G401 (cell line): ENCODE measurements around the gene SH3PXD2A. TPM values are rescaled to one million over a fixed set of nuclear protein-coding genes. Genes with fewer than 3 reads are reported as not detected.
A peak's percentile ranks its signal among the peaks of the same experiment; 100 is the strongest.

ENCODE experiments used
- DNase-seq: peaks from one replicate; pipeline ENCODE4 v3.0.0-alpha.2; 2015; ENCODE audit warnings: low spot score
- in situ Hi-C: cut with HindIII; loops from 2 replicates; pipeline ENCODE4 v1.10.0; 2016; ENCODE audit warnings: low sequenced_read_pairs, mixed read lengths
- total RNA-seq: library from RNA; depleted of rRNA; stranded (reverse); fragments of >200 nt; shearing (Covaris generic); gene quantifications from 2 replicates; pipeline ENCODE4 v1.2.3, GENCODE V29; 2014; rRNA removed

Gene SH3PXD2A
- total RNA-seq, result 11.0 and 19.1 TPM in 2 replicates

- no peak for DNase-seq
- in situ Hi-C loops, result no loop called here
Observed at GRCh38 chr10:103855424-103855823, at the start of gene SH3PXD2A. Gene SH3PXD2A, minus strand, starts transcription at chr10:103855576. Its CDS starts 310 bp downstream, at chr10:103855266.

DNA sequence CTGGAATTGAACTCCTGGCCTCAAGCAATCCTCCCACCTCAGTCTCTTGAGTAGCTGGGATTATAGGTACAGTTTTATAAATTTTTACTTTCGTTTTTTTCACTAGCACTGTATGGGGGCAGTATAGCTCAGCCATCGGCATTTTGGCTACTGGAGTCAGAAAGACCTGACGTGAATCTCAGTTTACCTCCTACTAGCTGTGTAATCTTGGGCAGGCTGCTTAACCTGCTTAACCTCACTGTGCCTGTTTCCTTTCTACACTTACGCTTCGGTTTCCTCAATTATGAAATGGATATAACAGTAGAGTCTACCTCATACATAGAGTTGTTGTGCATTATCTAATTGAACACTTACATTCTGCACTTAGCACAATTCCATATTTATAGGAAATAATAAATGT is 45.9 kb upstream of the SH3PXD2A start:
- no peak for DNase-seq

GRCh38 chr10:103899312-103899711 is 43.9 kb upstream of the SH3PXD2A start:
- DNase-seq, result no peak
- in situ Hi-C loops, result no loop called here

More for the DNA sequence above, 45.9 kb upstream of the SH3PXD2A start:
- in situ Hi-C loops, result no loop called here

GRCh38 chr10:103897241-103897774 is 41.9 kb upstream of the SH3PXD2A start:
- in situ Hi-C loops, result no loop called here
- no peak for DNase-seq

DNA sequence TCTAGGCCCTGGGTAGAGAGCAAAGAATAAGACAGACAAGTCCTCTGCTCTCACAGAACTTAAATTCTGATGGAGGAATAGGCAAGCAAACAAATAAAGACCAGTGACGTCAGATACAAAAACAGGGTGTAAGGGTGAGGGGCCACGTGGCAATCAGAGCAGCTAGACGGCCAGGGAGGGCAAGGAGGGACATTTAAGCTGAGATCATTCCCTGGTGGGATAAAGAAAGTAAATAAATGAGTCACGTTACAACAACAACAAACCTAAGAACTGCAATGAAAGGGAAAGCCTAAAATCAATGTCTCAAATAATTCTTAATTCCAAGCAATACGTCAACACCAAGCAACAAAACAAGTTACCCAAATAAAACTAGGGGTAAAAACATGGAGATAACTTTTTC is 40.8 kb upstream of the SH3PXD2A start:
- in situ Hi-C loops, result no loop called here
- DNase-seq, result no peak

DNA sequence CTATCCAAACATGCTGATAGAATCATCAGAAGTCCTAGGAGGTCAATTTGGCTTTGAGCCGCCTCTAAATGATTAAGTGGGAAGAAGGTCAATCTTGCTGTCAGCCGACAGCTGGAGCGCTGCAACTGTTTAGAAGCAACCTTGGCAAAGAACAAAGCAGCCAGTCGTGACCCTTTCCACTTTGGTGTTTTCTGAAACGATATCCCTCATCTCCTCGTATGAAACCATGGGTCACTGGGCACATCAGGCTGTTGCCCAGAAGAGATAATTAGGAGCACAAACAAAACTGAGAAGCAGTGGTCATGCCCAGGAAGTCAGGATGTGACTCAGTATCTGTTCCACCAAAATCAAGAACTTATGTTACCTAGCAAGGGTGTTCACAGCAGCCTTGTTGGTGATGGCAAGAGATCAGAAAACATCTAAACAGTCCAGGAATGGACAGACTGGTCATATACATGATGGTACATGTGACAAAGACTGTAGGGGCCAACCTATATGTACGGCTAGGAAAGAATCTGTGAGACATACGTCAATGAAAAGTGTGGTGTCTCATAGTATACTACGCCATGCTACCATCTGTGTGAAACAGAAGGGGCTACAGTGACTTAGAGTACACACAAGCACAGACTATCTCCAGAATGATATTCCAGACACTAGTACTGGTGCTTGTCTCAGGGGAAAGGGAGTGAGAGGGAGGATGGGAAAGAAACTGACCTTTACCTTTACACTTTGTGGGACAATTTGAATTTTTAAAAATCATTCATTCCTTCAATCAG is 40.2 kb upstream of the SH3PXD2A start:
- in situ Hi-C loops, result no loop called here
- DNase-seq, result no peak

DNA sequence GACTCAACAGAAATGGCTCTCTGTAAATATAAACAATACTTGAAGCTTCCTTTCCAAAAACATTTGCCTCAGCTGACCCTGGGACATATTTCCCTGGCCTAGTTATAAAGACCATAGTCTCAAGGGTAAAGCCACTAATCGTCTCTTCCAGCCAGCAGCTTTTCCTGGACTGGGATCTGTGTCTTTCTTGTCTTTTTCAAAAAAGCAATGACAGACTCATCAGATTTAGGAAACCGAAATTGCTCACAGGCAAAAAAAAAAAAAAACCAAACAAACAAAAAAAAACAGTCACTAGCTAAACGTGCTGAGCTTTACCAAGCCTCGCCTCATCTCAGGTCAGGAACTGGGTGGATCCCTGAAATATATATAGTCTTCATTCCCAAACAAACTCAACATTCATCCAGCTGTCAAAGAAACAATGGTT is 39.1 kb upstream of the SH3PXD2A start:
- in situ Hi-C loops, result no loop called here
- no peak for DNase-seq

GRCh38 chr10:103893817-103894216 is 38.4 kb upstream of the SH3PXD2A start:
- in situ Hi-C loops, result no loop called here
- DNase-seq, result no peak

GRCh38 chr10:103892181-103892580 is 36.8 kb upstream of the SH3PXD2A start:
- no peak for DNase-seq
- in situ Hi-C loops, result no loop called here

DNA sequence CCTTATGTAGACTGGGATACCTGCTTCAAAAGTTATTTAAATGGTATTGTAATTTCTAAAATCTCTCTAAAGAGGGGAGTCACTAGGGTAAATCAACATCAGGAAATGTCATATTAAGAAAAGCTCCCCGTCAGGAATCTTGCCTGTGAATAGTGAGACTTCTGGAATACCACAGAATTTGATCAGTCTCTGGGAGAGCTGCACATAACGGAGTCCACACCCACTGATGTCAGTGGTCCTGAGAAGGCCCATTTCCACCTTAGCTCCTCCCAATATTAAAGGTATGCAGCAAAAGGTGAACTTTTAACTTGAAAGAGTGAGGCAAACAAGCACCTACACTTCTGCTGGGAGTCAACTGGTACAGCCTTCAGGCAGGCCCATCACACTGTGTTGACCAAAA is 35.3 kb upstream of the SH3PXD2A start:
- in situ Hi-C loops, result no loop called here
- no peak for DNase-seq

- in situ Hi-C loops, result no loop called here
- no peak for DNase-seq
Observed at GRCh38 chr10:103890194-103890658, 34.9 kb upstream of the SH3PXD2A start.

DNA sequence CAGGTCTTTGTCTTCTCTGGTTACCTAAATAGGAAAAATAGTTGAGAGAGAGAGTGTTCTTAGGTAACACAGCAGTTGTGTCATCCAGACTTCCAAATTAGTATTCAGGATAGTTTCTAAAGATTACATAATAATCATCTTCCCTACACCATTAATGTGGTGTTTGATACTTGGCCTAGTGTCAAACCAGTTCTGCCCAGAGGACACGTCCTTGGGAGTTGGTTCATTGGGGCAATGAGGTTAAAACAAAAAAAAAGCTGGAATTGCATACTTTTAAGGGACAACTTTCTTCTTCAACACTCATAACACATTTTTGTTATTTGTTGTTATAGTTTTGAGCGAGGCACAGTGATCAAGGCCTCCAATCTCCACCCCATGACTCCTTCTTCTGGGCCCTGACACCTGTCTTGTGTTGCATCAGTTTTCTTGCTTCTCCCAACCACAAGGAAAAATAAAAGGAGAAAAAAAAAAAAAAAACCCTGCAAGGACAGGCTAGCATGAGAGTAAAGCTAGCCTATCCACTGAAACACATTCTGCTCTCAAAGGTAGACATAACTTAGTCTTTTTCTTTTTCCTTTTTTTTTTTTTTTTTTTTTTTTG is 33.8 kb upstream of the SH3PXD2A start:
- no peak for DNase-seq
- in situ Hi-C loops, result no loop called here

- in situ Hi-C loops, result no loop called here
- DNase-seq, result peak; percentile 84
Observed at GRCh38 chr10:103888113-103888841, 32.9 kb upstream of the SH3PXD2A start.

DNA sequence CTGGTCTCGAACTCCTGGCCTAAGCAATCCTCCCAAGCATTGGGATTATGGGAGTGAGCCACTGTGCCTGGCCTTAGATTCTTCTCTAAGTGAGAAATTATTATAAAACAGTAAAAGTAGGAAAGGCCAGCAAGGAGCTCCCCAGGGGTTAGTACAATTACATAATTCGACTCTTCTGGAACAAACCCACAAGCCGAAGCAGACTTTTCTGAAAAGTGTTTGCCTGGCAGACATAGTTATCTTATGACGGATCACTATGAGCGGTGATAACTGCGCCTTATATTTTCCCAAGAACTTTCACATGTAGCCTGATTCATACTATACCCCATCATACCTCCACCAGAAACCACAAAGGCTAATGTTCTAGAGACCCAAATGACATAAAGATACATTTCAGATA is 30.2 kb upstream of the SH3PXD2A start:
- DNase-seq, result no peak
- in situ Hi-C loops, result no loop called here

GRCh38 chr10:103884681-103885139 is 29.3 kb upstream of the SH3PXD2A start:
- in situ Hi-C loops, result no loop called here
- peak; percentile 83 for DNase-seq

DNA sequence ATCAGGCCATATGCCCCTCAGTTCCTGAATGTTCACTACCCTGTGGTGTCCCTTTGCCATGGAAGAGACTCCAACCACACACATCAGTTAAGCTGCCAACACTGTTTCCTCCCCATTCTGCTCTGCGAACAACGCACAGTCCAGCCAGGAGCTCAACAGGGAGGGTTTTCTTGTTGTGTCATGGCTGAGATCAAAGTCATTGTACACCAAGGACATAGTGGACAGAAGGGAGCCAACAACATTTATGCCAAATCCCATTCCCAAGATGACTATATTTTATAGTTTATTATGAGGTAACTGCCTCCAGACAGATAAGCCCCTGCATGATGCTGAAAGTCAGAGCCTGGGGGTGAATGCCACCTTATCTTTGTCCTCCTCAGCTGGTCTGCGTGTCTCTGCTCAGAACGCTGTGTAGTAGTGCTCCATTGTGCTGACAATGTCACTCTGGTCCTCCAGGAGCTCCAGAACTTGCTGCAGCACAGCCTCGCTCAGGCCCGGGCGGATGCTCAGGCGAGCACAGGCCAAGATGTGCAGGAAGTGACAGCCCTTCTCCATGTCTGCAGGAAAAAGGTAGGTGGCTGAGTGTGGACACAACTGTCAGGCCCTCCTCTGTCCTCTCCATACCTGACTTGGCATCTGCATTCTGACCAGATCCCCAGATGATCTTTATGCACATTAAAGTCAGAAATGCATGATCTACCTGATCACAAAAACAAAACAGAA is 27.1 kb upstream of the SH3PXD2A start:
- in situ Hi-C loops, result no loop called here

GRCh38 chr10:103881416-103882284 is 26.3 kb upstream of the SH3PXD2A start:
- peak; percentile 84 for DNase-seq
- in situ Hi-C loops, result no loop called here

More for the DNA sequence above, 27.1 kb upstream of the SH3PXD2A start:
- peak; percentile 47 for DNase-seq

GRCh38 chr10:103879831-103880230 is 24.5 kb upstream of the SH3PXD2A start:
- no peak for DNase-seq
- in situ Hi-C loops, result no loop called here
